ENCODE measurements around the gene ETFB. TPM values are rescaled to one million over a fixed set of nuclear protein-coding genes. Genes with fewer than 3 reads are reported as not detected.

Gene ETFB
- total RNA-seq, 2 experiments from 2014 or later = 190 to 193 TPM

DNA sequence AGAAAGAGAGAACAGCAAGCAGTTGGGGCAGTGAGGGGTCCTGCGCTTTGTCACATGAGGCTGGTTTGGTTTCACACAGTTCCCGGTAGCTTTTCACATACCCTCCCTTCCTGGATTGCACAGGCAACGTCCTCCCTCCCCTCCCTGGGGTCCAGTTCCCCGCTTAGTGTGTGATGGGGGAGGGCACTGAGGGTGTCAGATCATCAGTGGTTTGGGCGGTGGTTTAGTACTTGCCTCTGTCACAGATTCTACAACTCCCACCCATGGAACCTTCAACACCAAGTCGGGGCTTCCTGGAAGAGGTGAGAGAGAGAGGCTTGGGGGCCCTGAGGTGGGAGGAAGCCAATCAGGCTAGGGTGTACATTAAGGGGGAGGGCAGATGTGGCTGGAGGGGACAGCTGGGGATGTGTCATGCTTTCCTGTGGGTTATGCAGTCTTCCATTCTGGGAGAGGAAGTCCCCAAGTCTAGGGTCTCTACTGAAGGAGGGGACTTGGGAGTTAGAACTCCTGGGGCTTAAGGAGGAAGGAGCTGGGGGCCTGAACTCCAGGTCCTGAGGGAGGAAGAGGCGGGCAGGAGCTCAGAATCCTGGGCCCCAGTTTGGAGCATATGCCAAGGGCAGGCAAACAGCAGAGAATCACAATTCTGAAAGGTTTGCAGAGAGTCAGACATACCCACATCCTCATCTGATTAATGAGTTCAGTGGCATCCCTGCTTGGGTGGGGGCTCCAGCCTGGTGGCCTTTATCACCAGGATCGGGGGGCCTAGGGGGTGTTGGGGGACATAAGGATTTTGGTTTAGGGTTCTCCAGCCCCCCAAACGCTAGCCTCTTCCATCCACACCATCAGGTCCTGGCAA, 6.7 kb upstream of the ETFB start, which contains the start of gene NKG7:
Gene NKG7 (minus strand): TSS at position 6 of the 856 bp plus-strand sequence. CDS start 119 bp downstream, outside the sequence.
- DNase-seq = peak; percentile 92
- Mint-ChIP-seq H3K9me3 (no peaks in the 10 kb centered on the region), H3K4me3 (peak within 1 kb of the TSS; percentile 76), H3K27me3 (no peaks in the 10 kb centered on the region), H3K36me3 (peaks cover 13% of the 10 kb centered on the region), H3K27ac (peak within 1 kb of the TSS; percentile 95), H3K4me1 (ENCODE audit: low read depth) (peaks cover 71% of the 10 kb centered on the region)
- POLR2A ChIA-PET = interaction anchor here (1.7 to 2.1 kb wide), 2 partner anchors 22 to 68 kb away, joined by 5 to 27 read pairs; no protein-coding TSS in a partner anchor
- CTCF ChIA-PET = interaction anchor here (0.9 to 2.7 kb wide), 5 partner anchors 8 to 288 kb away, joined by 3 to 9 read pairs (median 4); no protein-coding TSS in a partner anchor
- intact Hi-C loops (cut with micrococcal nuclease) = loop anchor here (1.0 kb wide), 1 partner anchor 21 kb away; no protein-coding TSS in a partner anchor

DNA sequence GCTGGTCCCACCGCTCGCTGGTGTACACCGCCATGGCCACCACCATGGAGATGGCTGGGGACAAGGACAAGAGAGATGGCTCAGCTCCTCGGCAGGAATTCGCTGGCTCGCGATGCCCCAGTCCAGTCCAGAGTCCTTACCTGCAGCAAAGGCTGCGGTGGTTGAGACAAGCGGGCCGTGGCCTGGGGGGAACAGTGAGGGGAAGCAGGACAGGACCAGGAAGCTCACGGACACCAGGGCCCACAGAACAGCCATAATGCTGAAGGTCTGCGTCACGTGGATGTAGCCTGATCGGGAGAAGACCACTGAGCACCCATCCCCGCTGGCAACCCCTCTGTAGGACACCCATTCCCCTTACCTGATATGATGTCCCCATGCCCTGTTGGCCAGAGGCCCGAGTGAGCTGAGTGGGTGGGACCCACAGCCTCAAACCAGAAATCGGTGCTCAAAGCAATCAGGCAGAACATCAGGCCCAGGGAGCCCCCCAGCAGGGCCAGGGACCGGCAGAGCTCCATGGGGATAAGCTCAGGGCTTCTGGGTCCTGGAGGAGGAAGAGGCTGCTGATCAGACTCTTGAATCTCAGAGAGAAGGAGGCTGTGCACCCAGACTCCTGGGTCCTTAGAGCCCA, 5.9 kb upstream of the ETFB start:
- DNase-seq = no peak
- Mint-ChIP-seq H3K27me3 (no peaks in the 10 kb centered on the region), H3K36me3 (peaks cover 14% of the 10 kb centered on the region), H3K4me1 (ENCODE audit: low read depth) (peaks cover 71% of the 10 kb centered on the region), H3K9me3 (no peaks in the 10 kb centered on the region), H3K4me3 (peak overlapping the region; percentile 76), H3K27ac (peak overlapping the region; percentile 95)
- POLR2A ChIA-PET = interaction anchor here (1.7 to 2.1 kb wide), 2 partner anchors 22 to 69 kb away, joined by 5 to 27 read pairs; no protein-coding TSS in a partner anchor
- intact Hi-C loops (cut with micrococcal nuclease) = no loop called here
- CTCF ChIA-PET = interaction anchor here (0.9 to 2.7 kb wide), 5 partner anchors 9 to 289 kb away, joined by 3 to 9 read pairs (median 4); no protein-coding TSS in a partner anchor

DNA sequence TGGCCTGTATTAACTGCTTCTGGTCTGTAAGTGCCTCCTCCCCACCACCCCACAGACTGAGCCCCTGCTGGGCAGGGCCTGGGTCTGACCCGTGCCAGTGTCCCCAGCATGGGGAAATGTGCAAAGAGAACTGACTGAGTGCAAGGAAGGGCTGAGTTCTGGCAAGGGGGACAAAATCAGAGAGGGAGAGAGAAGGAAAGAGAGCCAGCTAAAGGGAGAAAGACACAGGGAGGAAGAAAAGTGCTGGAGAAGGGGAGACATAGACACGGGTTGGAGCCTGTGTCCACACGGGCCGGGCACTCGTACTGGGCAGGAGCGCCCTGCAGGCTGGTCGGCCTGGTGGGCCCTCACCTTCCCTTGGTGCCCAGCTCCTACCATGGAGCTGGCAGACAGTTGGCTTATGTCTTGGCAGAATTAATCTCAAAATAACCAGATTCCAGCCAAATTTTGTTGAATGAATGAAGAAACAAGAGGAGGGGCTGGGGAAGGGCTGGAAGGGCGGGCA, 5.0 kb upstream of the ETFB start:
- ChIA-PET POLR2A (interaction anchor here (1.6 to 2.1 kb wide), 3 partner anchors 23 to 70 kb away, joined by 5 to 27 read pairs (median 6); no protein-coding TSS in a partner anchor), CTCF (interaction anchor here (1.1 to 2.7 kb wide), 3 partner anchors 10 to 48 kb away, joined by 3 to 9 read pairs (median 5); no protein-coding TSS in a partner anchor)
- H3K4me3 Mint-ChIP-seq = peak overlapping the region; percentile 76
- no peak for DNase-seq
- H3K9me3 Mint-ChIP-seq = no peaks in the 10 kb centered on the region
- peak overlapping the region; percentile 95 for H3K27ac Mint-ChIP-seq
- no peaks in the 10 kb centered on the region for H3K27me3 Mint-ChIP-seq
- peaks cover 20% of the 10 kb centered on the region for H3K36me3 Mint-ChIP-seq
- H3K4me1 Mint-ChIP-seq (ENCODE audit: low read depth) = peaks cover 63% of the 10 kb centered on the region
- intact Hi-C loops (cut with micrococcal nuclease) = no loop called here

DNA sequence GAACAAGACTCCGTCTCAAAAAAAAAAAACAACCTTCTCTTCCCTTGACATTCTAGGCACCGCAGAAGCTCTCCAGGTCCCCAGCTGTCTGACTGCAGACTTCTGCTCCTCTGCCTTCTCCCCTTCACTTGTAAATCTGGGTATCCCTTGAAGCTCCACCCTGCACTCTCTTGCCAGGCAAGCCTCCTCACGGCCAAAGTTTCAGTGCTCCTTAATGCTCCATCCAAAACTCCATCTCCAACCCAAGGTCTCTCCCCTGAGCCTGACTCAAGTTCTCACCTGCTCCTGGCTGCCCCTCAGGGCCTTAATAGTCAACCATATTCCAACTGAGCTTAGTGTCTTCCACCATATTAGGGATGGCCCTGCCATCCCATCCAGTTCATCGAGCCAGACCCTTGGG, 4.0 kb upstream of the ETFB start:
- Mint-ChIP-seq H3K36me3 (peaks cover 21% of the 10 kb centered on the region), H3K4me1 (ENCODE audit: low read depth) (peaks cover 58% of the 10 kb centered on the region), H3K4me3 (peak overlapping the region; percentile 76), H3K27me3 (no peaks in the 10 kb centered on the region), H3K27ac (peak overlapping the region; percentile 95), H3K9me3 (no peaks in the 10 kb centered on the region)
- ChIA-PET CTCF (interaction anchor here (1.1 to 1.2 kb wide), 2 partner anchors 24 to 49 kb away, joined by 3 read pairs; no protein-coding TSS in a partner anchor), POLR2A (interaction anchor here (0.8 to 1.6 kb wide), 2 partner anchors 24 to 25 kb away, joined by 3 to 6 read pairs; no protein-coding TSS in a partner anchor)
- DNase-seq = no peak
- intact Hi-C loops (cut with micrococcal nuclease) = no loop called here

DNA sequence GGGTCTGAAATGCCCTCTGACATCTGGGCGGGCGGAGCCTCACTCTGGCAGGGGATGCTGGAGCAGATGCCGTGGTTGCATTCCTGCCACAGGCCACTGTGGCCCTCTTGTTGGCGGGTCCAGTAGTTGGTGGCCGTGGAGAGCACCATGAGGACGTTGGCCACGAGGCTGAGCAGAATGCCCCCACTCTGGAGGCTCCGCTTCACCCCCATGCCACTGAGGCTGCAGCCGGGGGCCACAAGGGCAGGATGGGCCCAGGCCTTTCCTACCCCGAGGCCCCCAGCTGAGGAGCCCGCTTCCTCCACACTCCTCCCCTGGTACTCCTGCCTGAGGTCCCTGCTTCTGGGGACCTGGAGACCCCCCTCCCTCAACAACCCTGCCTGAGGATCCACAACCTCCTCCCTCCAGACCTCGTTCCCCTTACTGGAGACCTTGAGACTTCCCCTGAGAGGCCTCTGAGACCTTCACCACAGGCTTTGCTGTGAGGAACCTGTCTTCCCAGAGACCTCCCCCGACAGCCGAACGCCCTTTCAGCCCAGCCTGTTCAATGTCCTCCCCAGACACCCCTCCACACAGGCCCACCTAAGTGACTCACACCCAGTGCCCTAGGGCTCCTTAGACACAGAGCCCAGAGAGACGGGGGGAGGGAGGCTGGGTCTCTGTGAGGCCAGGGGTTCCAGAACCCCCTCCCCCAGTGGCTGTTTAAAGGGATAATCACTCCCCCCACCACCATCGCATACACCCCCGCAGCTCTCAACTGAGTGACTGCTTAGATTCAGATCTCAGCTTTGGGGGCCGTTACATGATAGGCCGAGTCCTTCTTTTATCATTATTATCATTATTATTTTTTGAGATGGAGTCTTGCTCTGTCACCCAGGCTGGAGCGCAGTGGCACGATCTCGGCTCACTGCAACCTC, 2.4 kb upstream of the ETFB start, which contains the start of gene CLDND2:
Gene CLDND2 (minus strand): TSS at position 638 of the 917 bp plus-strand sequence. CDS start 426 bp downstream, at position 212.
- intact Hi-C loops (cut with micrococcal nuclease) = no loop called here
- no peaks in the 10 kb centered on the region for H3K9me3 Mint-ChIP-seq
- ChIA-PET CTCF (interaction anchor here (1.6 kb wide), 1 partner anchor 26 kb away, joined by 12 read pairs; no protein-coding TSS in a partner anchor), POLR2A (interaction anchor here (1.1 to 2.9 kb wide), 3 partner anchors 26 to 80 kb away, joined by 3 to 22 read pairs (median 5); no protein-coding TSS in a partner anchor)
- H3K4me1 Mint-ChIP-seq (ENCODE audit: low read depth) = peaks cover 57% of the 10 kb centered on the region
- peak within 1 kb of the TSS; percentile 96 for H3K27ac Mint-ChIP-seq
- H3K4me3 Mint-ChIP-seq = peak within 1 kb of the TSS; percentile 99
- H3K27me3 Mint-ChIP-seq = no peaks in the 10 kb centered on the region
- no peak for DNase-seq
- peaks cover 26% of the 10 kb centered on the region for H3K36me3 Mint-ChIP-seq

DNA sequence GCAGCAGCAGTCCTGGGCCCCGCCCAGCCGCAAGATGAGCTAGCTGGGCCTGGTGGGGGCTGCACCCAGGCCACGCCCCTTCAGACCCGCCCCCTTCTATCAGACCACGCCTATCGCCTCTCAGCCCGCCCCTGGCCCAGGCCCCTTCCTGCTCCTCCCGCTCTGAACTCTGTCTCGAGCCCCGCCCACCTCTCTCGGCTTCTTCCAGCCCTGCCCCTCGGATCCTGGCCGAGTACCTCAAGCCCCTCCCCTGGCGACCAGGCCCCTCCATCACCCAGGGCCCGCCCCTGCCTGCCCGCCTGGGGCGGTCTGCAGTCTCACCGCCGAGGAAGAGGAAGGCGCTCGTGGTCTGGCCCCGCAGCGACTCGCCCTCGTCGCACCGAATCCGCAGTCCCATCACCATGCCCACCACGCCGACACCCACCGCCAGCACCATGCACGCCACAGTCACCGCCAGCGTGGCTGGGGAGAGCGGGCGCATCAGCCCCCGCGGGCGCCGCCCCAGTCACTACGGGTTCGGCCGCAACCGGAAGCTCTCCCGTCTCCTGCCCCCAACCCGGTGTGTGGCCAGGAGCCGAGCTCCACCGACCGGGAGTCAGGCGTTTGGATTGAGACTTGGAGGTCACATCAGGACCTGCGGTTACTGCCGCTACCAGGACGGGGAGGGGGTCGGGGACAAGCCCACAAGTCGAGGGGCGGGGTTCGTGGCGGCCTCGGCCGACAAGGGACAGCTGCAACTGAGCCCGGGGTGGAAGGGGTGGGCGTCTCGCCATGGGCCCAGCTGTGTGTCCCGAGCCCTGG, 1.6 kb upstream of the ETFB start:
- POLR2A ChIA-PET = interaction anchor here (1.1 to 2.9 kb wide), 4 partner anchors 27 to 81 kb away, joined by 3 to 22 read pairs (median 4); no protein-coding TSS in a partner anchor
- Mint-ChIP-seq H3K9me3 (no peaks in the 10 kb centered on the region), H3K27me3 (no peaks in the 10 kb centered on the region), H3K36me3 (peaks cover 26% of the 10 kb centered on the region), H3K4me1 (ENCODE audit: low read depth) (peaks cover 57% of the 10 kb centered on the region), H3K27ac (peak overlapping the region; percentile 96), H3K4me3 (peak overlapping the region; percentile 99)
- intact Hi-C loops (cut with micrococcal nuclease) = loop anchor here (1.0 kb wide), 2 partner anchors 27 to 28 kb away; no protein-coding TSS in a partner anchor
- DNase-seq = peak; percentile 100
- CTCF ChIA-PET = interaction anchor here (0.6 to 1.6 kb wide), 3 partner anchors 27 to 31 kb away, joined by 3 to 12 read pairs (median 3); no protein-coding TSS in a partner anchor

DNA sequence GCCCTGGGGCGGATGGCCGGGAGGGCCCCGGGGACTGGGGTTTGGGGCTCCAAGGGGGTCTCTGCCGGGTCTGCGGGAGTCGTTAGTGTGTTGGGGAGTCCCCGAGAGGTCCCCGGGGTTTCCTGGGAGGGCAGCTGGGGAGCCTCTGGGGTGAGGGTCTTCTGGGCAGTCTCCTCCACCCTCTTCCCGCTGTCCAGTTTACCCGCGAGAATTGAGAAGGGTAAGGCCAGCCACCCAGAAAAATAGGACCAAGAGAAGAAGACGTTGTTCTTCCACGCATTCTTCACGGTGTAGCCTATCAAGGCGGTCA, 1.0 kb upstream of the ETFB start:
- ChIA-PET POLR2A (interaction anchor here (1.1 to 2.9 kb wide), 4 partner anchors 27 to 81 kb away, joined by 3 to 22 read pairs (median 4); no protein-coding TSS in a partner anchor), CTCF (interaction anchor here (0.6 to 1.6 kb wide), 3 partner anchors 27 to 32 kb away, joined by 3 to 12 read pairs (median 3); no protein-coding TSS in a partner anchor)
- Mint-ChIP-seq H3K9me3 (no peaks in the 10 kb centered on the region), H3K4me3 (peak overlapping the region; percentile 99), H3K27me3 (no peaks in the 10 kb centered on the region), H3K36me3 (peaks cover 26% of the 10 kb centered on the region), H3K27ac (peak overlapping the region; percentile 96), H3K4me1 (ENCODE audit: low read depth) (peaks cover 57% of the 10 kb centered on the region)
- intact Hi-C loops (cut with micrococcal nuclease) = loop anchor here (1.0 kb wide), 2 partner anchors 27 to 28 kb away; no protein-coding TSS in a partner anchor
- no peak for DNase-seq

DNA sequence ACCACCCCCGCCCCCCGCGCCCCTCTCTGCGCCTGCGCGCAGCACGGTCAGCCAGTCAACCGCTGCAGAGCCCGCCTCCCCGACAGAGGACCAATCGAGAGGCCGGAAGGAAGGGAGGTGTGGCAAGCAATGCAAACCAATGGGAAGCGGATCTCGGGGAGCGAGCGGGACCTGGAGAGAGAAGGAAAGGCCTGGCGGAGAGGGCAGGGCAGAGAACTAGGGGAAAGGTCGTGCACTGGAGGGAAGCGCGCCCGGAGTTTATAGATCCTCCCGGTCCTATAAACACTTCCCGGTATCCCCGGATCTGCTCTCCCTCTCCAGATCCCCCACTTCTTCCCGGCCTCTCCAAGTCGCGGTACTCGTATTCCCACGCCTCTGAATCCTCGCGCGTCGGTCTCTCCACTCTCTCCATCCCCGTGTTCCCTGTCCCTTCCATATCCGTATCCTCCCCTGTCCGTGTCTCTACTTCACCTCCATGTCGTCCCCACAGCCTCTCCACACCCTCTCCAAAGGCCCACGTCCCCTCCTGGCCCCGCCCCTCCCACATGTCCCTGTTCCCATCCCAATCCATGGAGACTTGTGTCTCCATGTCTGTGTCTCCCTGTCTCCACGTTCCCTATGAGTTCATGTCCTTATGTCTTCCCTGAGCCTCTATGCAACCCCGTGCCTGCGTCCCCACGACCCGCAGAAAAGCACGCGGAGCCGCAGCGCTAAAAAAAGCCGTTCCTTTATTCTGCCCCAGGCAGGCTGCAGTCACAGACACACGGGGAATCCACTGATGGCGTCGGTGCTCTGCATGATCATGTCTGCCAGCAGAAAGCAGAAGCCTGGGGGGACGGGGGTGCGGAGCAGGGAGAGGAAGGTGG, 434 bp upstream of the ETFB start:
- Mint-ChIP-seq H3K27me3 (no peaks in the 10 kb centered on the region), H3K4me1 (ENCODE audit: low read depth) (peaks cover 51% of the 10 kb centered on the region), H3K36me3 (peaks cover 23% of the 10 kb centered on the region), H3K4me3 (peak overlapping the region; percentile 99), H3K27ac (peak overlapping the region; percentile 96), H3K9me3 (no peaks in the 10 kb centered on the region)
- ChIA-PET CTCF (interaction anchor here (0.8 to 1.6 kb wide), 4 partner anchors 27 to 32 kb away, joined by 3 to 12 read pairs (median 3); no protein-coding TSS in a partner anchor), POLR2A (interaction anchor here (1.2 to 2.9 kb wide), 4 partner anchors 24 to 28 kb away, joined by 3 to 22 read pairs (median 12); partner anchors contain the start of gene VSIG10L)
- peak; percentile 98 for DNase-seq
- intact Hi-C loops (cut with micrococcal nuclease) = loop anchor here (1.0 kb wide), 3 partner anchors 27 to 75 kb away; no protein-coding TSS in a partner anchor
